IMR-90 (cell line): ENCODE measurements around the gene ISM1. TPM values are rescaled to one million over a fixed set of nuclear protein-coding genes. Genes with fewer than 3 reads are reported as not detected.

Experiments
- ATAC-seq: fragments of 200-7000 bp; cut with Tn5 transposase; 2 replicates; pipeline ENCODE4 v1.9.1; 2020; ENCODE audit warnings: low read depth, mild to moderate bottlenecking, moderate library complexity
- BruUV-seq: library from RNA; stranded (reverse); fragments of 400-500 nt; replicated peaks from 2 replicates; lab custom pipeline; 2021; lab: Mats Ljungman, UMichigan
- CTCF ChIA-PET: fragments of 300-600 bp; formaldehyde crosslinking; extraction: SDS; loops from one replicate; lab custom pipeline; 2021; ENCODE audit warnings: antibody characterized with exemption; lab: Yijun Ruan, JAX
- POLR2A ChIA-PET: fragments of 300-600 bp; sonication (Branson Sonifier 250); formaldehyde crosslinking; loops from one replicate; lab custom pipeline; 2022; ENCODE audit warnings: antibody characterized with exemption; ENCODE audit not compliant: unreplicated experiment; lab: Charles Lee
- DNase-seq: peaks from one replicate; pipeline ENCODE4 v3.0.0; 2013
- H2AFZ ChIP-seq: replicated peaks from 2 replicates; pipeline ENCODE3; 2013; ENCODE audit warnings: low read length, mild to moderate bottlenecking; ENCODE audit not compliant: poor library complexity
- H2AK5ac ChIP-seq: 2 replicates; pipeline ENCODE4 v1.6.1; 2013; ENCODE audit warnings: low read depth, low read length, inconsistent platforms
- H2AK9ac ChIP-seq: replicated peaks from 2 replicates; pipeline ENCODE3; 2013; ENCODE audit warnings: mild to moderate bottlenecking, low read depth, low read length, moderate library complexity; ENCODE audit not compliant: poor library complexity
- H2BK120ac ChIP-seq: 2 replicates; pipeline ENCODE4 v1.6.1; 2013; ENCODE audit warnings: low read depth, low read length, inconsistent platforms
- H2BK15ac ChIP-seq: 3 replicates; pipeline ENCODE4 v1.6.1; 2013; ENCODE audit warnings: low read depth, low read length, inconsistent platforms
- H2BK20ac ChIP-seq: 2 replicates; pipeline ENCODE4 v1.6.1; 2013; ENCODE audit warnings: low read depth, mild to moderate bottlenecking, inconsistent platforms, low read length, moderate library complexity
- H2BK5ac ChIP-seq: 2 replicates; pipeline ENCODE4 v1.6.1; 2013; ENCODE audit warnings: mild to moderate bottlenecking, low read depth, low read length, inconsistent platforms; ENCODE audit not compliant: poor library complexity, severe bottlenecking
- H3K14ac ChIP-seq: replicated peaks from 2 replicates; pipeline ENCODE4 v1.6.1; 2013; ENCODE audit warnings: low read depth, low read length, inconsistent platforms
- H3K18ac ChIP-seq: 2 replicates; pipeline ENCODE4 v1.6.1; 2013; ENCODE audit warnings: low read depth, low read length, control low read depth
- H3K23ac ChIP-seq: 2 replicates; pipeline ENCODE4 v1.6.1; 2013; ENCODE audit warnings: low read depth, low read length, inconsistent platforms
- H3K27ac ChIP-seq: 2 replicates; pipeline ENCODE4 v1.5.1; 2013; ENCODE audit warnings: mild to moderate bottlenecking, control low read depth, low read length; ENCODE audit not compliant: insufficient read depth
- H3K27me3 ChIP-seq: 2 replicates; pipeline ENCODE4 v1.6.1; 2013; ENCODE audit warnings: low read length; ENCODE audit not compliant: control insufficient read depth, insufficient read depth
- H3K36me3 ChIP-seq: 2 replicates; pipeline ENCODE4 v1.6.1; 2013; ENCODE audit warnings: low read length, mixed read lengths; ENCODE audit not compliant: control insufficient read depth, insufficient read depth
- H3K4ac ChIP-seq: 2 replicates; pipeline ENCODE4 v1.6.1; 2013; ENCODE audit warnings: low read depth, low read length, inconsistent platforms
- H3K4me1 ChIP-seq: 2 replicates; pipeline ENCODE4 v1.6.1; 2013; ENCODE audit warnings: low read length, mixed read lengths; ENCODE audit not compliant: control insufficient read depth, insufficient read depth
- H3K4me2 ChIP-seq: 2 replicates; pipeline ENCODE4 v1.6.1; 2013; ENCODE audit warnings: low read depth, mild to moderate bottlenecking, control low read depth, low read length, moderate library complexity
- H3K4me3 ChIP-seq: 2 replicates; pipeline ENCODE4 v1.5.1; 2013; ENCODE audit warnings: low read depth, mild to moderate bottlenecking, control low read depth, low read length, moderate library complexity; ENCODE audit not compliant: insufficient read depth
- H3K56ac ChIP-seq: 2 replicates; pipeline ENCODE4 v1.6.1; 2013; ENCODE audit warnings: low read length, inconsistent platforms; ENCODE audit not compliant: insufficient read depth; ENCODE audit errors: extremely low read depth
- H3K79me1 ChIP-seq, 2 experiments: 2 replicates each; pipeline ENCODE4 v1.6.1; 2013; ENCODE audit warnings: low read length in 2 of 2, inconsistent platforms in 1 of 2, low read depth in 1 of 2
- H3K9ac ChIP-seq: 2 replicates; pipeline ENCODE4 v1.6.1; 2013; ENCODE audit warnings: low read depth, low read length, control low read depth
- H3K9me1 ChIP-seq: 2 replicates; pipeline ENCODE4 v1.6.1; 2013; ENCODE audit warnings: low read length, inconsistent platforms; ENCODE audit not compliant: insufficient read depth
- H3K9me3 ChIP-seq: 2 replicates; pipeline ENCODE4 v1.6.1; 2013; ENCODE audit warnings: low read length; ENCODE audit not compliant: control insufficient read depth, insufficient read depth
- H4K20me1 ChIP-seq: 2 replicates; pipeline ENCODE4 v1.6.1; 2013; ENCODE audit warnings: low read length, inconsistent platforms; ENCODE audit not compliant: insufficient read depth
- H4K5ac ChIP-seq: 2 replicates; pipeline ENCODE4 v1.6.1; 2013; ENCODE audit warnings: mild to moderate bottlenecking, low read depth, low read length, control low read depth
- H4K8ac ChIP-seq, 2 experiments: 2 replicates each; pipeline ENCODE4 v1.6.1; 2013; ENCODE audit warnings: low read depth in 2 of 2, low read length in 2 of 2, control low read depth in 1 of 2, inconsistent platforms in 1 of 2
- H4K91ac ChIP-seq: 2 replicates; pipeline ENCODE4 v1.6.1; 2013; ENCODE audit warnings: low read depth, low read length, inconsistent platforms; ENCODE audit not compliant: insufficient read depth
- BHLHE40 ChIP-seq: fragments of 150-350 bp; IDR thresholded peaks from 2 replicates; pipeline ENCODE4 v1.6.1; 2016; ENCODE audit warnings: mild to moderate bottlenecking, low read depth, low read length
- CEBPB ChIP-seq: IDR thresholded peaks from 2 replicates; pipeline ENCODE4 v1.6.1; 2012; ENCODE audit warnings: low read depth, low read length, improper control_type of control experiment
- CHD1 ChIP-seq: IDR thresholded peaks from 2 replicates; pipeline ENCODE4 v1.6.1; 2012; ENCODE audit warnings: low read depth, low read length, improper control_type of control experiment
- FOS ChIP-seq: fragments of 150-350 bp; IDR thresholded peaks from 2 replicates; pipeline ENCODE4 v1.6.1; 2016; ENCODE audit warnings: low read depth, low read length
- MAFK ChIP-seq: IDR thresholded peaks from 2 replicates; pipeline ENCODE4 v1.6.1; 2012; ENCODE audit warnings: low read depth, low read length, improper control_type of control experiment
- MAZ ChIP-seq: IDR thresholded peaks from 2 replicates; pipeline ENCODE4 v1.6.1; 2012; ENCODE audit warnings: low read depth, mild to moderate bottlenecking, low read length, improper control_type of control experiment, moderate library complexity, borderline replicate concordance
- MXI1 ChIP-seq: IDR thresholded peaks from 2 replicates; pipeline ENCODE4 v1.6.1; 2012; ENCODE audit warnings: low read depth, mild to moderate bottlenecking, low read length, moderate library complexity, borderline replicate concordance
- NFE2L2 ChIP-seq: fragments of 150-350 bp; IDR thresholded peaks from 2 replicates; pipeline ENCODE4 v1.6.1; 2016; ENCODE audit warnings: low read depth, mild to moderate bottlenecking, low read length
- POLR2A ChIP-seq: IDR thresholded peaks from 2 replicates; pipeline ENCODE4 v1.6.1; 2012; ENCODE audit warnings: mild to moderate bottlenecking, low read depth, low read length
- RAD21 ChIP-seq: IDR thresholded peaks from 2 replicates; pipeline ENCODE4 v1.6.1; 2012; ENCODE audit warnings: low read length, improper control_type of control experiment
- RCOR1 ChIP-seq: IDR thresholded peaks from 2 replicates; pipeline ENCODE4 v1.6.1; 2012; ENCODE audit warnings: mild to moderate bottlenecking, low read length, improper control_type of control experiment; ENCODE audit not compliant: insufficient replicate concordance
- RFX5 ChIP-seq: IDR thresholded peaks from 2 replicates; pipeline ENCODE4 v1.8.0; 2012; ENCODE audit warnings: low read depth, mild to moderate bottlenecking, low read length, moderate library complexity
- WGBS, 2 experiments: methylation state at CpG; one replicate each; pipeline versions ENCODE4 v1.1.5 to v1.1.7; 2013; ENCODE audit warnings: missing lambda C conversion rate in 2 of 2; ENCODE audit not compliant: insufficient read length in 1 of 2; ENCODE audit errors: extremely low coverage in 2 of 2; 5-methylcytosine and 5-hydroxymethylcytosine counted together
- dilution Hi-C: fragments of 300-500 bp; cut with HindIII; formaldehyde crosslinking; loops from one replicate; pipeline ENCODE4 v1.14.3; 2018; ENCODE audit warnings: low sequenced_read_pairs; ENCODE audit not compliant: unreplicated experiment
- in situ Hi-C: fragments of 300-500 bp; cut with MboI; formaldehyde crosslinking; loops from 3 replicates; pipeline ENCODE4 v1.14.3; 2019; ENCODE audit warnings: low sequenced_read_pairs, inconsistent platforms, mixed read lengths
- intact Hi-C: fragments of 100-400 bp; cut with micrococcal nuclease; formaldehyde crosslinking; loops from 2 replicates; pipeline ENCODE4 v1.10.0; 2022
- polyA plus RNA-seq, 3 experiments: library from polyadenylated mRNA; depleted of rRNA; stranded (reverse); fragments of >200 nt; gene quantifications; 2 replicates each; pipeline ENCODE4 v1.2.3, GENCODE V29; 2012; ENCODE audit warnings: low replicate concordance in 1 of 3
- total RNA-seq: library from RNA; depleted of rRNA; stranded (reverse); fragments of >200 nt; gene quantifications from 2 replicates; pipeline ENCODE4 v1.2.3, GENCODE V29; 2012
- TF ChIP-seq, protein P1 (sequence below): fragments of 150-350 bp; IDR thresholded peaks from 2 replicates; pipeline ENCODE4 v1.6.1; 2017; ENCODE audit warnings: mild to moderate bottlenecking, antibody characterized with exemption, low read length, low read depth
- TF ChIP-seq, protein P2 (sequence below): fragments of 150-350 bp; IDR thresholded peaks from 2 replicates; pipeline ENCODE4 v1.6.1; 2016; ENCODE audit warnings: low read depth, mild to moderate bottlenecking, low read length, moderate library complexity, borderline replicate concordance
- TF ChIP-seq, protein P3 (sequence below): conservative IDR thresholded peaks from 2 replicates; pipeline ENCODE4 v1.5.1; 2012; ENCODE audit warnings: mild to moderate bottlenecking, low read depth, low read length, improper control_type of control experiment

Gene ISM1
- total and polyA plus RNA-seq, 2 of the 4 experiments (the other 2 are of a cell fraction) = not detected

DNA sequence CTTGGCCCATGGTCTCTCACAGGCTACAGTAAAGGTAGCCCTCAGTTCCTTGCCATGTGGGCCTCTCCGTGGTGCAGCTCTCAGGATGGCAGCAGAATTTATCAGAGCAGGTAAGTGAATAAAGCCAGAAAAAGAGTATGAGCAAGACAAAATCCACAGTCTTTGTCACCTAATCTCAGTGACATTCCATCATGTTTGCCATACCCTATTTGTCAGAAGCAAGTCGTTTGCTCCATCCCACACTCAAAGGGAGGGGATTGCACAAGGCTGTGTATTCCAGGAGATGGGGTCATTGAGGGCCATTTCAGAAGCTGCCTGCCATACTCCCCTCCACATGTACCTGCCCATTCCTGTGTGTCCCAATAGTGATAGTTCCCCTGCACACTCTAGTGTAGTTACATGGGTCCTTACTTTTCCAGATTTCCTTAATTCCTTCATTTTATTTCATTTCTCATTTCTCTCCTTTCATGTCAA is 24.2 kb downstream of the ISM1 start:
- no peak for DNase-seq

More for the DNA sequence above, 24.2 kb downstream of the ISM1 start:
- Histone ChIP-seq H2AFZ (no peak overlapping the region), H3K79me1 (no peaks in the 10 kb centered on the region), H3K4me3 (no peak overlapping the region), H2BK15ac (no peak overlapping the region), H2BK20ac (no peak overlapping the region), H3K14ac (no peak overlapping the region), H3K9me1 (no peaks in the 10 kb centered on the region), H3K27me3 (no peaks in the 10 kb centered on the region; the same call in 1 of the 2 replicates), H2AK9ac (no peak overlapping the region), H4K20me1 (no peaks in the 10 kb centered on the region), H3K9ac (no peak overlapping the region), H2AK5ac (no peak overlapping the region), H2BK5ac (no peak overlapping the region), H2BK120ac (no peak overlapping the region), H4K91ac (no peak overlapping the region), H3K23ac (no peak overlapping the region), H3K4me2 (no peak overlapping the region), H3K18ac (no peak overlapping the region), H3K27ac (no peak overlapping the region), H3K4me1 (no peaks in the 10 kb centered on the region), H4K5ac (no peak overlapping the region), H3K4ac (no peak overlapping the region), H3K9me3 (no peaks in the 10 kb centered on the region), H4K8ac (no peak overlapping the region), H3K56ac (no peak overlapping the region), H3K36me3 (no peaks in the 10 kb centered on the region)
- TF ChIP-seq FOS = no peak
- TF ChIP-seq, protein P1, sequence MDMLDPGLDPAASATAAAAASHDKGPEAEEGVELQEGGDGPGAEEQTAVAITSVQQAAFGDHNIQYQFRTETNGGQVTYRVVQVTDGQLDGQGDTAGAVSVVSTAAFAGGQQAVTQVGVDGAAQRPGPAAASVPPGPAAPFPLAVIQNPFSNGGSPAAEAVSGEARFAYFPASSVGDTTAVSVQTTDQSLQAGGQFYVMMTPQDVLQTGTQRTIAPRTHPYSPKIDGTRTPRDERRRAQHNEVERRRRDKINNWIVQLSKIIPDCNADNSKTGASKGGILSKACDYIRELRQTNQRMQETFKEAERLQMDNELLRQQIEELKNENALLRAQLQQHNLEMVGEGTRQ = no peak
- no peak for TF ChIP-seq MAZ
- no peak for TF ChIP-seq RFX5
- TF ChIP-seq, protein P2, sequence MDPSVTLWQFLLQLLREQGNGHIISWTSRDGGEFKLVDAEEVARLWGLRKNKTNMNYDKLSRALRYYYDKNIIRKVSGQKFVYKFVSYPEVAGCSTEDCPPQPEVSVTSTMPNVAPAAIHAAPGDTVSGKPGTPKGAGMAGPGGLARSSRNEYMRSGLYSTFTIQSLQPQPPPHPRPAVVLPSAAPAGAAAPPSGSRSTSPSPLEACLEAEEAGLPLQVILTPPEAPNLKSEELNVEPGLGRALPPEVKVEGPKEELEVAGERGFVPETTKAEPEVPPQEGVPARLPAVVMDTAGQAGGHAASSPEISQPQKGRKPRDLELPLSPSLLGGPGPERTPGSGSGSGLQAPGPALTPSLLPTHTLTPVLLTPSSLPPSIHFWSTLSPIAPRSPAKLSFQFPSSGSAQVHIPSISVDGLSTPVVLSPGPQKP = no peak
- TF ChIP-seq MAFK = no peak
- TF ChIP-seq CEBPB = no peak
- no peak for TF ChIP-seq RCOR1
- no peak for TF ChIP-seq MXI1
- no peak for TF ChIP-seq POLR2A
- no peak for TF ChIP-seq BHLHE40
- no peak for TF ChIP-seq CHD1
- TF ChIP-seq NFE2L2 = no peak
- TF ChIP-seq, protein P3, sequence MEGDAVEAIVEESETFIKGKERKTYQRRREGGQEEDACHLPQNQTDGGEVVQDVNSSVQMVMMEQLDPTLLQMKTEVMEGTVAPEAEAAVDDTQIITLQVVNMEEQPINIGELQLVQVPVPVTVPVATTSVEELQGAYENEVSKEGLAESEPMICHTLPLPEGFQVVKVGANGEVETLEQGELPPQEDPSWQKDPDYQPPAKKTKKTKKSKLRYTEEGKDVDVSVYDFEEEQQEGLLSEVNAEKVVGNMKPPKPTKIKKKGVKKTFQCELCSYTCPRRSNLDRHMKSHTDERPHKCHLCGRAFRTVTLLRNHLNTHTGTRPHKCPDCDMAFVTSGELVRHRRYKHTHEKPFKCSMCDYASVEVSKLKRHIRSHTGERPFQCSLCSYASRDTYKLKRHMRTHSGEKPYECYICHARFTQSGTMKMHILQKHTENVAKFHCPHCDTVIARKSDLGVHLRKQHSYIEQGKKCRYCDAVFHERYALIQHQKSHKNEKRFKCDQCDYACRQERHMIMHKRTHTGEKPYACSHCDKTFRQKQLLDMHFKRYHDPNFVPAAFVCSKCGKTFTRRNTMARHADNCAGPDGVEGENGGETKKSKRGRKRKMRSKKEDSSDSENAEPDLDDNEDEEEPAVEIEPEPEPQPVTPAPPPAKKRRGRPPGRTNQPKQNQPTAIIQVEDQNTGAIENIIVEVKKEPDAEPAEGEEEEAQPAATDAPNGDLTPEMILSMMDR = no peak
- no peak for TF ChIP-seq RAD21
- ChIA-PET POLR2A (no interaction called here), CTCF (no interaction called here)
- WGBS, 2 experiments = no CpG with 5 or more reads among the region's 2 CpGs
- intact Hi-C loops = no loop called here
- BruUV-seq = no TSS peak
- dilution Hi-C loops = no loop called here
- in situ Hi-C loops = no loop called here
- ATAC-seq = no peak
